ENCODE data around the gene U2AF2. TPM values are rescaled to one million over a fixed set of nuclear protein-coding genes. Genes with fewer than 3 reads are reported as not detected.

The U2AF2 gene
- total RNA-seq, 4 donors from 2014 or later = 115 to 242 (median 141) TPM

- no peaks in the 10 kb centered on the region for H3K9me3 ChIP-seq
- TF ChIP-seq POLR2A (IDR thresholded peaks at IDR 0.05) (no peak), EP300 (IDR thresholded peaks at IDR 0.05) (no peak)
- TF ChIP-seq, protein P1, sequence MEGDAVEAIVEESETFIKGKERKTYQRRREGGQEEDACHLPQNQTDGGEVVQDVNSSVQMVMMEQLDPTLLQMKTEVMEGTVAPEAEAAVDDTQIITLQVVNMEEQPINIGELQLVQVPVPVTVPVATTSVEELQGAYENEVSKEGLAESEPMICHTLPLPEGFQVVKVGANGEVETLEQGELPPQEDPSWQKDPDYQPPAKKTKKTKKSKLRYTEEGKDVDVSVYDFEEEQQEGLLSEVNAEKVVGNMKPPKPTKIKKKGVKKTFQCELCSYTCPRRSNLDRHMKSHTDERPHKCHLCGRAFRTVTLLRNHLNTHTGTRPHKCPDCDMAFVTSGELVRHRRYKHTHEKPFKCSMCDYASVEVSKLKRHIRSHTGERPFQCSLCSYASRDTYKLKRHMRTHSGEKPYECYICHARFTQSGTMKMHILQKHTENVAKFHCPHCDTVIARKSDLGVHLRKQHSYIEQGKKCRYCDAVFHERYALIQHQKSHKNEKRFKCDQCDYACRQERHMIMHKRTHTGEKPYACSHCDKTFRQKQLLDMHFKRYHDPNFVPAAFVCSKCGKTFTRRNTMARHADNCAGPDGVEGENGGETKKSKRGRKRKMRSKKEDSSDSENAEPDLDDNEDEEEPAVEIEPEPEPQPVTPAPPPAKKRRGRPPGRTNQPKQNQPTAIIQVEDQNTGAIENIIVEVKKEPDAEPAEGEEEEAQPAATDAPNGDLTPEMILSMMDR (IDR thresholded peaks at IDR 0.05) = no peak
These were observed 7.0 kb downstream of the U2AF2 start for GRCh38 chr19:55661826-55662225.

GRCh38 chr19:55663846-55664536, 9.2 kb downstream of the U2AF2 start:
- Histone ChIP-seq H3K36me3 (peaks cover 14 to 100% (median 56%) of the 10 kb centered on the region in 3 donors), H3K4me1 (peaks cover 0 to 24% (median 7%) of the 10 kb centered on the region in 4 donors)

More at GRCh38 chr19:55661826-55662225, 7.0 kb downstream of the U2AF2 start:
- no peak for DNase-seq (ENCODE audit: low spot score in 2 of 2)
- 57 to 63% methylated on average over 7 of the region's 7 CpGs for WGBS, 2 donors
- H3K4me1 ChIP-seq = peaks cover 0 to 46% (median 29%) of the 10 kb centered on the region in 4 donors
- H3K27me3 ChIP-seq = no peaks in the 10 kb centered on the region
- H3K4me3 ChIP-seq = no peak overlapping the region
- H3K36me3 ChIP-seq = peaks cover 8 to 80% (median 50%) of the 10 kb centered on the region in 3 donors
- no peak overlapping the region for H3K27ac ChIP-seq

GRCh38 chr19:55666343-55667005, 11.6 kb downstream of the U2AF2 start:
- H3K4me1 ChIP-seq = peaks cover 0 to 5% (median 0%) of the 10 kb centered on the region in 4 donors
- H3K36me3 ChIP-seq = peaks cover 10 to 100% (median 57%) of the 10 kb centered on the region in 3 donors
- no peak overlapping the region for H3K4me3 ChIP-seq
- H3K27ac ChIP-seq = no peak overlapping the region
- no peaks in the 10 kb centered on the region for H3K27me3 ChIP-seq
- H3K9me3 ChIP-seq = no peaks in the 10 kb centered on the region
- TF ChIP-seq, protein P1 (IDR thresholded peaks at IDR 0.05) = no peak
- TF ChIP-seq POLR2A (IDR thresholded peaks at IDR 0.05) (no peak), EP300 (IDR thresholded peaks at IDR 0.05) (no peak)
- DNase-seq (ENCODE audit: low spot score in 2 of 2) = no peak
- WGBS, 2 donors = 86% methylated on average over 8 to 10 of the region's 12 CpGs

More at GRCh38 chr19:55663846-55664536, 9.2 kb downstream of the U2AF2 start:
- Histone ChIP-seq H3K27ac (no peak overlapping the region), H3K27me3 (no peaks in the 10 kb centered on the region), H3K9me3 (no peaks in the 10 kb centered on the region), H3K4me3 (no peak overlapping the region)
- 85 to 87% methylated on average over 19 to 20 of the region's 20 CpGs for WGBS, 2 donors
- no peak for DNase-seq (ENCODE audit: low spot score in 2 of 2)
- TF ChIP-seq POLR2A (IDR thresholded peaks at IDR 0.05) = no peak
- TF ChIP-seq, protein P1 (IDR thresholded peaks at IDR 0.05) = no peak
- TF ChIP-seq EP300 (IDR thresholded peaks at IDR 0.05) = no peak

GRCh38 chr19:55667006-55667381, 12.2 kb downstream of the U2AF2 start:
- peaks cover 0 to 9% (median 0%) of the 10 kb centered on the region in 4 donors for H3K4me1 ChIP-seq
- H3K36me3 ChIP-seq = peaks cover 10 to 98% (median 54%) of the 10 kb centered on the region in 3 donors
- TF ChIP-seq, protein P1 (IDR thresholded peaks at IDR 0.05) = no peak
- TF ChIP-seq POLR2A (IDR thresholded peaks at IDR 0.05) (no peak), EP300 (IDR thresholded peaks at IDR 0.05) (no peak)

GRCh38 chr19:55667511-55667910, 12.7 kb downstream of the U2AF2 start:
- DNase-seq (ENCODE audit: low spot score in 2 of 2) = no peak
- no peaks in the 10 kb centered on the region for H3K27me3 ChIP-seq
- H3K36me3 ChIP-seq = peaks cover 8 to 93% (median 49%) of the 10 kb centered on the region in 3 donors
- H3K4me3 ChIP-seq = no peak overlapping the region
- H3K27ac ChIP-seq = peak overlapping the region in 1 of 4 donors; percentile 16
- 86 to 89% methylated on average over 10 to 12 of the region's 12 CpGs for WGBS, 2 donors
- no peaks in the 10 kb centered on the region for H3K9me3 ChIP-seq
- peaks cover 0 to 9% (median 0%) of the 10 kb centered on the region in 4 donors for H3K4me1 ChIP-seq
- TF ChIP-seq POLR2A (IDR thresholded peaks at IDR 0.05) (no peak), EP300 (IDR thresholded peaks at IDR 0.05) (no peak)
- TF ChIP-seq, protein P1 (IDR thresholded peaks at IDR 0.05) = no peak

More at GRCh38 chr19:55667006-55667381, 12.2 kb downstream of the U2AF2 start:
- Histone ChIP-seq H3K4me3 (no peak overlapping the region), H3K27ac (no peak overlapping the region), H3K9me3 (no peaks in the 10 kb centered on the region), H3K27me3 (no peaks in the 10 kb centered on the region)
- DNase-seq (ENCODE audit: low spot score in 2 of 2) = no peak
- WGBS, 2 donors = 90 to 92% methylated on average over 4 of the region's 4 CpGs
